Nephron progenitor cell (in vitro differentiated cells): ENCODE results near the gene FAM227B.
A peak's percentile ranks its signal among the peaks of the same experiment; 100 is the strongest.
"Not testable (repeated sequence)": the region's sequence is repeated elsewhere in the genome, so short reads cannot be mapped to it uniquely, and the experiment has no call there.

Experiments used
- DNase-seq: peaks from one replicate; pipeline ENCODE4 v3.0.0; 2021
- H3K27ac Mint-ChIP-seq: 2 replicates; pipeline ENCODE4 v1.8.0; 2021; ENCODE audit warnings: mild to moderate bottlenecking, moderate library complexity, mixed read lengths
- H3K27me3 Mint-ChIP-seq: 2 replicates; pipeline ENCODE4 v1.8.0; 2021; ENCODE audit warnings: mild to moderate bottlenecking, low read depth, mixed read lengths; ENCODE audit not compliant: poor library complexity
- H3K36me3 Mint-ChIP-seq: 2 replicates; pipeline ENCODE4 v1.8.0; 2021; ENCODE audit warnings: low read depth, mixed read lengths
- H3K4me1 Mint-ChIP-seq: 2 replicates; pipeline ENCODE4 v1.8.0; 2021; ENCODE audit warnings: mixed read lengths
- H3K4me3 Mint-ChIP-seq: 2 replicates; pipeline ENCODE4 v1.8.0; 2021; ENCODE audit warnings: mild to moderate bottlenecking, moderate library complexity, mixed read lengths
- H3K9me3 Mint-ChIP-seq: 2 replicates; pipeline ENCODE4 v1.8.0; 2021; ENCODE audit warnings: mild to moderate bottlenecking, moderate library complexity, mixed read lengths
- CTCF ChIP-seq: fragments of 200-600 bp; sonication (generic); IDR thresholded peaks from 2 replicates; pipeline ENCODE4 v1.5.0; 2021; ENCODE audit warnings: antibody characterized with exemption

FAM227B gene

GRCh38 chr15:49621887-49622286, 1.3 kb upstream of the FAM227B start:
- Mint-ChIP-seq H3K27ac (peak overlapping the region; percentile 90), H3K4me1 (peaks cover 48% of the 10 kb centered on the region), H3K4me3 (peak overlapping the region; percentile 92), H3K36me3 (peaks cover 70% of the 10 kb centered on the region), H3K27me3 (no peaks in the 10 kb centered on the region), H3K9me3 (peaks cover 23% of the 10 kb centered on the region)
- no peak for DNase-seq
- no peak for TF ChIP-seq CTCF

- peak overlapping the region; percentile 92 for H3K4me3 Mint-ChIP-seq
- H3K4me1 Mint-ChIP-seq: peaks cover 48% of the 10 kb centered on the region
- peaks cover 70% of the 10 kb centered on the region for H3K36me3 Mint-ChIP-seq
- H3K9me3 Mint-ChIP-seq: peaks cover 28% of the 10 kb centered on the region
- no peaks in the 10 kb centered on the region for H3K27me3 Mint-ChIP-seq
- DNase-seq: no peak
- peak overlapping the region; percentile 90 for H3K27ac Mint-ChIP-seq
- no peak for TF ChIP-seq CTCF
These were observed 788 bp upstream of the FAM227B start for GRCh38 chr15:49621401-49621811.

- Mint-ChIP-seq H3K36me3 (peaks cover 70% of the 10 kb centered on the region), H3K4me1 (peaks cover 43% of the 10 kb centered on the region), H3K27ac (peak overlapping the region; percentile 99), H3K27me3 (no peaks in the 10 kb centered on the region), H3K4me3 (peak overlapping the region; percentile 92), H3K9me3 (peaks cover 32% of the 10 kb centered on the region)
- TF ChIP-seq CTCF: no peak
- DNase-seq: no peak
These were observed 419 bp downstream of the FAM227B start for GRCh38 chr15:49620199-49620598.

GRCh38 chr15:49619226-49619625, 1.4 kb downstream of the FAM227B start:
- Mint-ChIP-seq H3K9me3 (peaks cover 38% of the 10 kb centered on the region), H3K27me3 (no peaks in the 10 kb centered on the region), H3K4me1 (peaks cover 43% of the 10 kb centered on the region), H3K27ac (no peak overlapping the region), H3K36me3 (peaks cover 72% of the 10 kb centered on the region), H3K4me3 (peak overlapping the region; percentile 57)
- no peak for TF ChIP-seq CTCF
- no peak for DNase-seq

- H3K36me3 Mint-ChIP-seq: peaks cover 63% of the 10 kb centered on the region
- DNase-seq, H3K27ac Mint-ChIP-seq, H3K27me3 Mint-ChIP-seq, H3K4me1 Mint-ChIP-seq, H3K4me3 Mint-ChIP-seq: not testable (repeated sequence)
- H3K9me3 Mint-ChIP-seq: peaks cover 34% of the 10 kb centered on the region
These were observed 8.4 kb downstream of the FAM227B start for GRCh38 chr15:49612240-49612639.

- H3K9me3 Mint-ChIP-seq: peaks cover 26% of the 10 kb centered on the region
- H3K4me1 Mint-ChIP-seq: no peaks in the 10 kb centered on the region
- no peak overlapping the region for H3K27ac Mint-ChIP-seq
- peaks cover 62% of the 10 kb centered on the region for H3K36me3 Mint-ChIP-seq
- H3K27me3 Mint-ChIP-seq: peaks cover 2% of the 10 kb centered on the region
- no peak for TF ChIP-seq CTCF
- DNase-seq: no peak
- no peak overlapping the region for H3K4me3 Mint-ChIP-seq
These were observed 10.3 kb downstream of the FAM227B start for GRCh38 chr15:49610157-49610918.
